ENCODE data around the gene ALDH1B1. TPM values are rescaled to one million over a fixed set of nuclear protein-coding genes. Genes with fewer than 3 reads are reported as not detected.

Gene ALDH1B1
- polyA plus RNA-seq, 1 of the 3 experiments (the other 2 are of a cell fraction) = 16.5 TPM

DNA sequence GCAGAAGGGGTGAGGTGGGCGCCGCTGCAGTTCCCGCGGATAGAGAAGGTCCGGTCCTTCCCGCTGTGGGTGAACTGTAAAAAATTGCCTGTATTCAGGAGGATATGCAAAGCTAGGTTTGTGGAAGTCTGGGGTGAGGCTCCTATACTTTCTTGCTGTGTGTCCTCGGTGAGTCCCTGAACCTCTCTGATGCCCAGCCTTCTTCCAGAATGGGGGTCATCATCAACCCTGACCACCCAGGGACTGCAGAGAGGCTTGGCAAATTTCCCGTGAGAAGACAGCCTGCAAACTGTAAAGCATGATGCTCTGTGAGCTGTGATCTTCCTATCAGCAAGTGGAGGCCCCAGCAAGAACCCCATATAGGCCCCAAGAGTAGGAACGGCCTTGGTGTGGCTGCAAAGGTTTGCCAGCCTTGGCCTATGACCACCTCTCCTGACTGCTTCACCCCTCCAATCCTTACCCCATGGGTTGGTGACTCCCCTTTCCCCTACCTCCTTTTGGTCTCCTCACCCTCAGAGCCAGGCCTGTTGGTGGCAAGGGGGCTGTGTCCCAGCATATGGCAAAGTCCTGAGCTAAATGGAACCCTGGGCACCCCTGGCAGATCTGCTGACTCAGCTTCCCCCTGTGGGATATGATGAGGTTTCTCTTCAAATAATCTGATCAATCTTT lies 760 bp downstream of the ALDH1B1 start:
- Histone ChIP-seq H3K4me2 (peak overlapping the region; percentile 97), H3K4me1 (ENCODE audit: control insufficient read depth in 1 of 2, insufficient read depth in 2 of 2, low read depth in 1 of 2, low read length in 1 of 2) (peaks cover 0 to 10% of the 10 kb centered on the region in 2 experiments; a peak in 3 of 4 replicates), H2AFZ (ENCODE audit: low read depth) (peak overlapping the region; percentile 88), H3K4me3 (ENCODE audit: low read depth in 2 of 2, low read length in 1 of 2) (peak overlapping the region; percentile 90 to 92), H3K79me2 (ENCODE audit: insufficient read depth) (peaks cover 20% of the 10 kb centered on the region; the same call in 1 of the 2 replicates), H3K36me3 (replicated peaks in 1 of 2; ENCODE audit: control insufficient read depth in 1 of 2, insufficient read depth in 2 of 2, low read length in 1 of 2) (peaks cover 0 to 22% of the 10 kb centered on the region in 2 experiments), H3K27ac (ENCODE audit: low read depth in 2 of 2, low read length in 1 of 2) (peak overlapping the region in 1 of 2 experiments; percentile 58; a peak in 3 of 4 replicates), H3K9me2 (no peaks in the 10 kb centered on the region), H3K27me3 (ENCODE audit: insufficient read depth) (no peaks in the 10 kb centered on the region), H3K9me3 (no peaks in the 10 kb centered on the region), H4K20me1 (ENCODE audit: insufficient read depth) (no peaks in the 10 kb centered on the region), H3F3A (replicated peaks; ENCODE audit: insufficient read depth) (no peaks in the 10 kb centered on the region), H3K9ac (peak overlapping the region; percentile 83)
- DNase-seq = peak; percentile 49
- WGBS (ENCODE audit: low lambda C conversion rate) = 20% methylated on average over 8 of the region's 9 CpGs
- TF ChIP-seq RXRA (IDR thresholded peaks at IDR 0.05; ENCODE audit: borderline replicate concordance, low read depth) = no peak
- TF ChIP-seq FOXM1 (IDR thresholded peaks at IDR 0.05; ENCODE audit: low read depth) = no peak
- TF ChIP-seq, protein P1, sequence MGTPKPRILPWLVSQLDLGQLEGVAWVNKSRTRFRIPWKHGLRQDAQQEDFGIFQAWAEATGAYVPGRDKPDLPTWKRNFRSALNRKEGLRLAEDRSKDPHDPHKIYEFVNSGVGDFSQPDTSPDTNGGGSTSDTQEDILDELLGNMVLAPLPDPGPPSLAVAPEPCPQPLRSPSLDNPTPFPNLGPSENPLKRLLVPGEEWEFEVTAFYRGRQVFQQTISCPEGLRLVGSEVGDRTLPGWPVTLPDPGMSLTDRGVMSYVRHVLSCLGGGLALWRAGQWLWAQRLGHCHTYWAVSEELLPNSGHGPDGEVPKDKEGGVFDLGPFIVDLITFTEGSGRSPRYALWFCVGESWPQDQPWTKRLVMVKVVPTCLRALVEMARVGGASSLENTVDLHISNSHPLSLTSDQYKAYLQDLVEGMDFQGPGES (IDR thresholded peaks at IDR 0.05; ENCODE audit: low read depth, low read length) = no peak
- TF ChIP-seq MEF2A (IDR thresholded peaks at IDR 0.05; ENCODE audit: borderline replicate concordance, low read depth) = no peak
- no peak for TF ChIP-seq ELF1 (IDR thresholded peaks at IDR 0.05)
- no peak for TF ChIP-seq NFIC (IDR thresholded peaks at IDR 0.05; ENCODE audit: borderline replicate concordance)
- TF ChIP-seq RFX5 (IDR thresholded peaks at IDR 0.05; ENCODE audit: low read length) = no peak
- no peak for TF ChIP-seq POLR2AphosphoS5 (IDR thresholded peaks at IDR 0.05; ENCODE audit: low read depth, low read length)
- TF ChIP-seq CTCF (IDR thresholded peaks at IDR 0.05) = no peak
- TF ChIP-seq, protein P2, sequence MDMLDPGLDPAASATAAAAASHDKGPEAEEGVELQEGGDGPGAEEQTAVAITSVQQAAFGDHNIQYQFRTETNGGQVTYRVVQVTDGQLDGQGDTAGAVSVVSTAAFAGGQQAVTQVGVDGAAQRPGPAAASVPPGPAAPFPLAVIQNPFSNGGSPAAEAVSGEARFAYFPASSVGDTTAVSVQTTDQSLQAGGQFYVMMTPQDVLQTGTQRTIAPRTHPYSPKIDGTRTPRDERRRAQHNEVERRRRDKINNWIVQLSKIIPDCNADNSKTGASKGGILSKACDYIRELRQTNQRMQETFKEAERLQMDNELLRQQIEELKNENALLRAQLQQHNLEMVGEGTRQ (IDR thresholded peaks at IDR 0.05; ENCODE audit: borderline replicate concordance, low read depth, low read length) = no peak
- no peak for TF ChIP-seq FOSL2 (IDR thresholded peaks at IDR 0.05; ENCODE audit: borderline replicate concordance, low read depth)
- no peak for TF ChIP-seq GATA2 (CRISPR knock-in tag; IDR thresholded peaks at IDR 0.05)
- no peak for TF ChIP-seq FOXJ3 (CRISPR knock-in tag; IDR thresholded peaks at IDR 0.05)
- no peak for TF ChIP-seq YY1 (IDR thresholded peaks at IDR 0.05; ENCODE audit: low read depth)
- TF ChIP-seq NRF1 (IDR thresholded peaks at IDR 0.05; ENCODE audit: low read depth, low read length) = no peak
- TF ChIP-seq RAD21 (IDR thresholded peaks at IDR 0.05; ENCODE audit: low read length) = no peak
- TF ChIP-seq GABPA (IDR thresholded peaks at IDR 0.05; ENCODE audit: low read depth) = no peak
- TF ChIP-seq, protein P3, sequence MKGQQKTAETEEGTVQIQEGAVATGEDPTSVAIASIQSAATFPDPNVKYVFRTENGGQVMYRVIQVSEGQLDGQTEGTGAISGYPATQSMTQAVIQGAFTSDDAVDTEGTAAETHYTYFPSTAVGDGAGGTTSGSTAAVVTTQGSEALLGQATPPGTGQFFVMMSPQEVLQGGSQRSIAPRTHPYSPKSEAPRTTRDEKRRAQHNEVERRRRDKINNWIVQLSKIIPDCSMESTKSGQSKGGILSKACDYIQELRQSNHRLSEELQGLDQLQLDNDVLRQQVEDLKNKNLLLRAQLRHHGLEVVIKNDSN (IDR thresholded peaks at IDR 0.05; ENCODE audit: borderline replicate concordance, low read depth) = no peak
- POLR2A ChIA-PET = interaction anchor here (1.2 to 1.5 kb wide), 2 partner anchors 11 to 30 kb away, joined by 5 to 6 read pairs; no protein-coding TSS in a partner anchor
- CTCF ChIA-PET = interaction anchor here (0.7 to 3.3 kb wide), 17 partner anchors 8 to 480 kb away, joined by 3 to 11 read pairs (median 4); no protein-coding TSS in a partner anchor
